GM21390 (cell line): ENCODE results near the gene ANKS1B.

ENCODE experiments used
- ATAC-seq: cut with Tn5 transposase; IDR thresholded peaks from one replicate; pipeline ENCODE4 v1.9.1; 2021; ENCODE audit not compliant: unreplicated experiment

ANKS1B gene

GRCh38 chr12:99138393-99138792, 846.3 kb downstream of the ANKS1B start:
- no peak for ATAC-seq

GRCh38 chr12:99137124-99137855, 847.4 kb downstream of the ANKS1B start:
- no peak for ATAC-seq

- ATAC-seq: no peak
Measured at GRCh38 chr12:99136516-99136915, 848.2 kb downstream of the ANKS1B start.

DNA sequence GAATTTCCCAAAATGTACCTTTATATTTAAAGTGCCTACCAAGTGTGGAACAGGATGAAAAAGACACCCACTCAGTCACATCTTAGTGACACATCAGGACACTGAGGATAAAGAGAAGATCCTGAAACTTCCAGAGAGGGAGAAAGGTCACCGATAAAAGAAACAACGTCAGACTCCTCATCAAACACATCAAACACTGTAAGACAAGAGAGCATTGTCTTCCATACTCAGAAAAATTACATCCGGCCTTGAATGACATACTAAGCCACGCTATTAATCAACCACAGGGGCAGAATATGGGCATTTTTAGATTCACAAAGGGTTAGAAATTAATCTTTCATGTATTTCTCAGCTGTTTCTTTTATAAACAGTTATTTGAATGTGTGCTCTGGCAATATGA, 849.4 kb downstream of the ANKS1B start:
- no peak for ATAC-seq

GRCh38 chr12:99133401-99133800, 851.3 kb downstream of the ANKS1B start:
- no peak for ATAC-seq

DNA sequence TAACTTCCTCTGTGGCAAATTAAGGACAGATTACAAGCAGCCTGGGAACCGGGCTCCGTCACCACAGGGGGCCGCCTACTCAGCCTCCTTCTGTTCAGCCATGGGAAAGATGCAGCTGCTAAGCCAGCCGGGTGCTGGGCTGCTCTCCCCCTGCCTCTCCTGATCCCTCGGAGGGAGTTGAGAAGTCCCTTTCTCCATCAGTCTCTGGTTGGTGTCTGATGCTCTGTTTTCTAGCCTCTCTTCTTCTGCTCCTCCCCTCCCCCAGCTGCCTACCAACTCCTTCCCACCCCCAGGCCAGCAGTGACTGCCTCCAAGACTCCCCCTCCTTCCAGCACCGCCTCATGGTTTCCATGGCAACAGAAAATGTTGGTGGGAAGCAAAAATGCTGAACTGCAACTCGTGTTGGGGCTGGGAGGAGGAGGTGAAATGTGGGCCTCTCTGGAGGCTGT, 853.0 kb downstream of the ANKS1B start:
- ATAC-seq: no peak

- peak; percentile 94 for ATAC-seq
Measured at GRCh38 chr12:99130808-99131553, 853.8 kb downstream of the ANKS1B start.

DNA sequence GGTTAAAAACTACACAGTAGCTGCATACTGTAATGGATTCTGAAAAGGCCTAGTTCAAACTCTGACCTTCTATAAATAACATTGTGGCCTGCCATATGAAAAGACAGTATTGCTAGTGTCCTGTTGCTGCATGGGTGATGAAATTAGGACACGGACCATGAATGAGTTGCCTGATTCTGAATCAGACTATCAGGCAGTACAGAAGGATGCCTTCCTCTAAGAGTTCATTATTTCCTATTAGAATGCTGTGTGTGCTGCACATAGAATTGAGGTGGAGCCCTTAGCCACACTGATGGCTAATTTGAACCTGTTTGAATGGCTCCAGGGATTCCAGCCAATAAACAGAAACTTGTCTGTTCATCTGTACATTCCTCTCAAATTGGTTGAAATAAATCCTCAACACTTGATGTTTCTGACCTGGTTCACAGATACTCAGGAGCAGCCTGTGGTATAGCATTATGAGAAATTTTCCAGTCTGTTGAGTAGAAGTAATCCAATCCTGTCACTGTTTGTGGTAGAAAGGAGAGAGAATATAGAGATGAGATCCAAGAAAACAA, 856.4 kb downstream of the ANKS1B start:
- no peak for ATAC-seq

DNA sequence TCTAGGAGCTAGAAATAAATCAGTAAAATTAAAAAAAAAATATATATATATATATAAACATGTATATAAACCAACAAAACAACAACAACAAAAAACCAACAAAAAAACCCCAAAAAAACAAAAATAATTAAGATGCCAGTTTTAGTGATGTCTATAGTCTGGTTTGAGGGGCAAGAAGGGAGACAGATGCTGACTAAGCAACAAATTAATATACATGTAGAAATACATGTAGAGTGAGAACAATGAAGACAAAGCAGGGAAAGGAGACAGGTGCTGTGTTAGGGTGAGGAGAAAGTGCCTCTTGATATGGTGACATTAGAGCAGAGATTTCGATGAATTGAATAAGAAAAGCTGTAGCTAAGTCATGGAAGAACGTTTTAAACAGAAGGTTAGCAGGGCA, 861.8 kb downstream of the ANKS1B start:
- no peak for ATAC-seq

DNA sequence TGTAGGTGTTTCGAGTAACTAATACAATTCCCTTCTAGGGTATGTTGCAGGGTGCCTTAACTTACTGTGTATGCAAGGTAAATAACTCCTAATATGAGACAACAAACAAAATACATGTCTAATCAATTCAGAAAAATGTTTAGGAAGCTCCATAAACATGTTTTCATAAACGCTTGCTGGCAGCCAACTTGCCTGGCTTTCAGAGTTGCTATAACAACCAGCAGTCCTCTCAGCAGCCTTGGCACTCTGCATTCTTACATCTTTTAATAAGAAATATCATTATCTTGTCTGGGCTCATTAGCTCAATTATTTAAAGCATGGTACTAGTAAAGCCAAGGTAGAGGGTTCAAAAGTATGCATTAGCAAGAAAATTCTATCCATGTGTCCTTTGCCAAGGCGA, 862.2 kb downstream of the ANKS1B start:
- ATAC-seq: no peak

GRCh38 chr12:99121546-99121945, 863.2 kb downstream of the ANKS1B start:
- ATAC-seq: no peak

DNA sequence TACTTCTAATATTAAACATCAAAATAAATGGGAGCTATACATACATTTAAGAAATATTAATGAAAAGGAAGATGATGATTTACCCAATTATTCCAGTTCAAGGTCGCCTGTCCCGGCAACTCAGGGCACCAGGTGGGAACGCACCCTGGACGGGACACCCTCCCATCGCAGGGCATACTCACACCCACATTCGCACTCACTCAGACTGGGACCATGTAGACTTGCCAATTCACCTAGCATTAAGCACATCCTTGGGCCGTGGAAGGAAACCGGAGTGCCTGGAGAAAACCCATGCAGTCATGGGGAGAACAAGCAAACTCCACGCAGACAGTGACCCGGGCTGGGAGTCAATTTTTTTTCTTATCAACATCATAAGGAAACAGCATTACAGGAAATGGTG, 864.8 kb downstream of the ANKS1B start:
- no peak for ATAC-seq

DNA sequence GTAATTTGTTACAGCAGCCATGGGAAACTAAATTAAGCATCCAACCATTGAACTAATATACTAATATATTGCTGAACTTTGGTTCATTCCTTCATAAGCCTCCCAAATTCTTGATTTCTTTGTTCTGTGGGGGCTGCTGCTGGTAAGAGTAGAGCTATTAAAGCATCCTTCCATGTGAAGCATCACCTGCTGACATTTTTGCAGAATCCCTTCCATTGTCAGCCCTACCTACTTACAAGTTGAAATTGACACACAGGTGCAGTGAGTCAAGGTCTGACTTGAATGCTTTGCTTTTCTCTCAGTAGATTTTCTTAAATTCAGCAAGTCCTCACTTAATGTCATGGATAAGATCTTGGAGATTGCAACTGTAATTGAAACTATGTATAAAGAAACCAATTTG, 865.3 kb downstream of the ANKS1B start:
- ATAC-seq: no peak

- ATAC-seq: no peak
Measured at GRCh38 chr12:99111600-99111999, 873.1 kb downstream of the ANKS1B start.

DNA sequence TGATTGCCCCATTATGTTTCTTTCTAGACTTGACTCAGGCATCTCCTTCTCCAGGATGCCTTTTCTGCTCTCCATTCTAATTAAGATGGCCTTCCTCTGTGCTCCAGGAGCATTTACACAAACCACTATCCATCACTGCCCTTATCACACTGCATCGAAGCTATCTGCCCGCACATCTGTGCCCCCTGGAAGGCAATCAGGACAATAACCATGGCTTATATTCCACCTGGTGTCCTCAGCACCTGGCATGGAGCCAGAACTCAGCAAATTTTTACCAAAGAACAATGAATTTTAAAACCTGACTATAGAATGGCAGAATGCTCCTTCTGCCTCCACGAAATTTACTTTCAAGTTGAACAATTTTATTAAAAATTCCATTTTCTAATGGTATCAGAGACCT, 873.9 kb downstream of the ANKS1B start:
- ATAC-seq: no peak

- ATAC-seq: no peak
Measured at GRCh38 chr12:99110212-99110611, 874.5 kb downstream of the ANKS1B start.

DNA sequence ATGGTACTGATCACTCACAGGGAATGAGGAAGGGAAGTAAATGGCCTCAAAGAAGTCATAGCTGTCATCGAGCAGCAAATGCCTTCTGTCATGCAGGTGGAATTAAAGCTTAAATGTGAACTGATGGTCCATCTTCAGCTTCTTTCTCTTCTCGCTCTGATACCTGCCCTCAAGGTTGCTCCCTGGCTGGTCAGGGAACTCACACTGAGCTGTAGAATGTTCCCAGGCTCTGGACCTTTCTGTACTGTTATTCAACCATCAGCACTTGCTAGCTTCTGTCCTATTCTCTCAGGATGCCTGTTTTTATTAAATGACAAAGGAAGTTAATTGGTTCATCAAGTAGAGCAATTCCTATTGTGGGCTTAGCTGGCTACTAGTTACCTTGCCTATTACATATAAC, 875.8 kb downstream of the ANKS1B start:
- no peak for ATAC-seq

DNA sequence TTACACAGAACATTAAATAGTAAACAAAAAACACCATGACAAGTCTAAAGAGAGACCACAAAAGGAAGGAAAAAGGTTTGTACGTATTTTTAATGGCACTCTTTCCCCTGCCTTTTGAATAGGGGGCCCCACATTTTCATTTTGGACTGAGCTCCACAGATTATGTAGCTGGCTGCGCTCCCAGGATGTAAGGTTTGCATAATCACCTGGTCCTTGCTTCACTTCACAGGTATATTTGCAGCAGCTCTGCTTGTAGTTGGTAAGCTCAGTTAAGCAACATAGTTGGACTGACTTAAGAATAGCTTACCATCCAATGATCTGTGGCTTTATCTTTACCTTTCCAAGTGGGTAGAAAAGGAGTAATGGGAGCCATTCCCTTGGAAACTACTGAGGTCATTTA, 885.0 kb downstream of the ANKS1B start:
- ATAC-seq: no peak

DNA sequence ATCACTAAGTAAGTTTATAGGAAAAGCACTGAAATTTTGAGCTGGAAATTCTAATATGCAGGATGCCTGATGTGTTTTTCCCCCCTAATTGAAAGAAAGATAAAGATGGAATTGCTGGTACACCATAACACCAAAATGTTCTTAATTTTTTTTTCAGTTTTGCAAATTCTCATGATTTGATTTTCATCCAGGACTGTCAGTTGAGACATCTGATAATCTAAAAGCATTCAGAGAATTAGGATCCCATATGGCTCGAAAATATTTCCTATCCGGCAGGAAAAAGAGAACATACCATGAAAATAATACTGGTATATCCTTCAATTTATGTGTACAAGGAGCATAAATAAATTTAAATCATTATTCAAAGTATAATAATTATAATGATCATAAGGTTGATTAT, 887.6 kb downstream of the ANKS1B start:
- no peak for ATAC-seq

GRCh38 chr12:99093166-99093565, 891.6 kb downstream of the ANKS1B start:
- no peak for ATAC-seq

DNA sequence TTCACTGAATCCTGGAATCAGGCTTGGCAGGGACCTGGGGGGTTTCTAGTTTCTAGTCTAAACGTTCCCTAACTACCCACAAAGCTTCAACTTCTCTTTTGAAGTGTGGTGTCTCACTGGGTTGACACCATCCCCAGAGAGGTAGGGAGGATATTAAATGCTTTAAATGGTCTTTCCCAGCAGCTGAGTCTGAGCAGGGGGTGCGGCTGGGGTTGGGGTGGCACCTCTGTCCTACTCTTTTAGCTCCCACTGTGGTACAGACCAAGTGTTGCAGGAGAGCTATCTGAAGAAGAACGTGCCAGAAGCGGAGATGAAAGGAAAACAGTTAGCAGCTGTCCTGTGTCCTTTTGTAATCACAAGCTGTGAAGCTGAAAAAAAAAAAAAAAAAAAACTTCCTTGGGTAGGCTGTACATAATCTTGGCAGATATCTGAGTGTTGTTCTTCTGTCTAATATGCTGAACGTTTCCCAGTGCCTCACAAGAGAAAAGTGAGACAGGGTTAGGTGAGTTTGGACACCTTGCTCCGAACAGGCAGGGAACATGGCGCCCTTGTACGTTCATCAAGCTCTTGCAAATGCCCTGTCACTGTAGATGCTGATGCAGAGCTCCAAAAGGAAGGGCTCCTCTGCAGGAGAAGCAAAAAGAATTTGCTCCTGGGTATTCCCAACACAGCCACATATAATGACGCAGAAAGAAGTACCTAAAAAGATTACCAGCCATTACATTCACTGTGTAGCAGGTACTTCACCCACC, 892.5 kb downstream of the ANKS1B start:
- ATAC-seq: no peak

DNA sequence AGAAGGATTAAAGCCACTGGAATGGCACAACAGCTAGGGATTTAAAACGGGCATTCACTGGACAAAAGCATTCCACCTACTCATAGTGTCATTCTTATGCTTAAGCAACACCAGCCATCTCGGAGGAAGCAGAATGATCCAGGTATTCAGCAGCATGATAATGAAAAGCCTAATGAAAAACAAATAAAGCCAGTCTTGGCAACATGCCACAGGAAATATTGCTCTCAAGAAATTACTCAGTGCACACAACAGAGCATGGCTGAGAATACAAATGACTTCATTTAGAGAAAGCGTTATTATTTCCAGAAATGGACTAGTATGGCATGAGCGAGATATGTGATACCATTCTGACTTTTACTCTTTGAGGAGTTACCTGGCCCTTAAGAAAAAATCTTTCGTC, 897.5 kb downstream of the ANKS1B start:
- no peak for ATAC-seq
